Sciatic nerve (tissue), 2 donors: ENCODE measurements around the gene MED12L. TPM values are rescaled to one million over a fixed set of nuclear protein-coding genes. Genes with fewer than 3 reads are reported as not detected.
A peak's percentile ranks its signal among the peaks of the same experiment; 100 is the strongest.
"Not testable (repeated sequence)": the region's sequence is repeated elsewhere in the genome, so short reads cannot be mapped to it uniquely, and the experiment has no call there.

ENCODE experiments used
- ATAC-seq: fragments of 200-7000 bp; cut with Tn5 transposase; one replicate; pipeline ENCODE4 v1.9.1; 2020; ENCODE audit warnings: mild to moderate bottlenecking, moderate library complexity
- DNase-seq: peaks from one replicate; pipeline ENCODE4 v3.0.0-alpha.2; 2020; ENCODE audit warnings: low spot score
- intact Hi-C: fragments of 100-400 bp; cut with DNase I; formaldehyde crosslinking; loops from one replicate; pipeline ENCODE4 v1.14.2; 2022
- total RNA-seq: library from RNA; stranded (reverse); fragmentation: NEBNext Ultra II Directional; extraction: Animal tissue kit (Norgen Biotek cat#: 25700); gene quantifications from one replicate; pipeline ENCODE4 v1.2.1, GENCODE V29; 2021
- donor health status: DM: no; HTN: no; CAD: no.
- donor health status: DM: no; HTN: no; CAD: no.

The MED12L gene
- total RNA-seq, 1 donor from 2014 or later: 4.8 TPM

DNA sequence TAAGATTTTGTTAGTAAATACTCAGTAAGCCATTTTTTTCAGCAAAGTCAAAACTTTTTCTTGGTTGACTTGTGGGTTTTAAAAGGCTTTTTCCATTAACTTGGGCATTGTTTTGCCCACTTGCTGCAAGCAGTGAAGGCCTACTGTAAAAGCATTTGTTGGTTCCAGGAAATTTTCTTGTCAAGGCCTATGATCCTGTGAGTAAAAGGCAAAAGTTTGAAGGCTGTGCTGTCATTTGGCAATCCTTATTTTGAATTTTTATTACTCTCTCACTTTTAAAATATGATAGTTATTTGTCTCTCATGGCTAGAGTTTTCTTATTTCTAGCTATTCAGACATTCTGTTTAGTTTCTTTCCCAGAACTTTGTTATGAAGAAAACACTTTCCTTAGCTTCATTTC is 286.1 kb downstream of the MED12L start:
- no peak for ATAC-seq
- intact Hi-C loops: no loop called here
- DNase-seq: no peak

DNA sequence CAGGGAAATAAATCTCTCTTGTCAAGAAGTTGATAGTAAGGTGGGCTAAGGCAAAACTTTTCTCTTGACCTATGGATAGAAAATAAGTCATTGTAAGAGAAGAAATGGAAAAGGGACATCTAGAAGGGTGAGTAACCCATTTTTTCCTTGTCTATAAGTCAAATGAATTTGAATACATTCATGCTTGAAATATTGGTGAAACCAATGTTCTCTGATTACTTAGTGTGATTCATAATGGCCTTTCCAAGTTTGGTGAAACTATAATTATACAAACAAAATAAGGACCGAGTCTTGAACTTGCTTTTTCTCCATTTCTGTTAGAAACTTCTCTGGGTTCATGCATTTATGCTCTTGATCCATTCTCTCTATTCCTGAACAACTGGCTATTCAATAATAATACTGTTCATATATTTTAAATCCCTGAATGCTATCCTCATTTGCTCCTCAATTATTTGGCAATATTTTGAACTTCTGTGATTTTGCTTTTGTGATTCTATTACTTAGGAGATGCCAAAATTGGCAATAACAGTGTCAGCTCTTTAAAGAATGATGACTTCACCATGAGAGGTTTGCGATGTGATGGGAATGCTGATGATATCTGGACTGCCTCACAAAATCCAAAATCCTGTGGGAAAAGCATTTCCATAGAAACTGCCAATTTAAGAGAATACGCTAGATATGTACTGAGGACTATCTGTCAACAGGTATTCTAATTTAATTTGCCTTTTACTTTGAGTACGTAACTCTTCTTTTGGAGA is 286.8 kb downstream of the MED12L start:
- ATAC-seq (no peak), DNase-seq (no peak)
- intact Hi-C loops: no loop called here

GRCh38 chr3:151377768-151378385 is 292.4 kb downstream of the MED12L start:
- DNase-seq: no peak
- ATAC-seq: no peak
- intact Hi-C loops: no loop called here

- DNase-seq (peak; percentile 62), ATAC-seq (peak; percentile 62)
- intact Hi-C loops: no loop called here
Measured at GRCh38 chr3:151379083-151379734, 293.7 kb downstream of the MED12L start.

DNA sequence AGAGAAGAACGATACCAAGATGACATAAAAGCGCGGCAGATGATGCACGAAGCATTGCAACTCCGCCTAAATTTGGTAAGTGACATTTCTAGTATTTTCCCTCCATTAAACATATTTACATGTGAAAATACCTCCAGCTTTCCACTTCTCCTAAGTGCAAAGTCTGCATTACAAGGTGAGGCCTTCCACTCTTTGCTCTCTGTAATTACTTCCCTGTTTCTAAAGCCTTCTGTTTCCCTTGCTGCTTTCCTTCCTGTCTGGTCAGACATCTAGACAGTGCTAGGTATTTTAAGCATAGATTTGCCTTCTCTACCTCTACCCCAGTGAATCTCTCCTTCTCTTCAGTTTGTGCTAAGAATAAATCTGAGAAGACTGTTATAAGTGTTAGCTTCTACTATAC is 297.2 kb downstream of the MED12L start:
- ATAC-seq (no peak), DNase-seq (no peak)
- intact Hi-C loops: no loop called here

GRCh38 chr3:151383111-151383510 is 297.6 kb downstream of the MED12L start:
- intact Hi-C loops: no loop called here
- ATAC-seq: no peak
- DNase-seq: no peak

DNA sequence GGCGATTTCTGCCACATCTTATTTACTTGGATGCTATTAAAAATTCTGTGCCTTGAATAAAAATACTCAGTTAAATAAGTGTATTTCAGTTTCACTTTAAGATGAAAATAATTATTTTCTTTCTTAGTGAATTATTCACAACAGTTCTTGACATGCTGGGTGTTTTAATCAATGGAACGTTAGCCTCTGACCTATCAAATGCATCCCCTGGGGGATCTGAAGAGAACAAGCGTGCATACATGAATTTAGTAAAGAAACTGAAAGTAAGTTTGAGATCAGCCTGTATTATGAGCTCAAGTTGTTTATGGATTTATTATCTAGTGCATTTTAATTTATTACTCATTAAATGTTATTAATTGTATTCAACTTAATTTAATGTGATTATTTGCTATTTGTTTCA is 298.5 kb downstream of the MED12L start:
- no peak for DNase-seq
- ATAC-seq: peak; percentile 64
- intact Hi-C loops: no loop called here

GRCh38 chr3:151384741-151385174 is 299.3 kb downstream of the MED12L start, which contains the start of gene P2RY12:
TSS of gene P2RY12 (minus strand) at chr3:151384753. CDS start at chr3:151338845, 45,908 bp downstream.
- DNase-seq (no peak), ATAC-seq (peak; percentile 80)
- intact Hi-C loops: no loop called here

DNA sequence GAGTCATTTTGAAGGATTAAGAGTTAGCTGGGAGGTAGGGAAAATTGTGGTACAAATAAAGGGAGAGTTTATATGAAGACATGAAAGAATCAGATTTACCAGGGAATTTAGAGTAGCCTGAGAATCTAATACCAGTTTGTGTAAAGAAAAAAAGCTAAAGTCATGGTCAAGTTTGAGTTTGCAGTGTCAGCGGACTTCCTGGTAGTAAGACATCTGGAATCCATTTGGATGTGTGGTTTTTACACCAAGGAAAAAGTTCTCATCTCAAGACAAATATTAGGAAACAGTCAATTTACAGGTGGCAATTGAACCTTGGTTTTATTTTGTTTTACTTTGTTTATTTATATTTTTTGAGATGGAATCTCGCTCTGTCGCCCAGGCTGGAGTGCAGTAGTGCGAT is 300.6 kb downstream of the MED12L start:
- ATAC-seq: peak; percentile 69
- no peak for DNase-seq
- intact Hi-C loops: no loop called here

DNA sequence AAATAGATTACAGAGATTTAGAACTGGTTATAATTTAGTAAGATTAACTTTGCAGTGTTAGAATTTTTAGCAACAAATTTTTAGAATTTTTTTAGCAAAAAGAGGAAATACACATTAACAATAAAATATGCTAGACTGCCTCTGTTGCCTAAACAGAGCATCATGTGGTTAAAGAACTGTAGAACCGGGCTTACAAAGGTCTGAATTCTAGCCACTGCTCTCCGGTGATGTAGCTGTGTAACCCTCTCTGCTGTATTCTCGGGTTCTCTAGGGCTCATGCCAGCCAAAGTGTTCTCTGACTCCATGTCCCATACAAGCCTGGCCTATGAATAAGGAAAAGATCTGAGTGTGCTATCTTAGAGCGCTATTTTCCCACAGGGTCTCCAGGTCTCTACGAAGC is 302.0 kb downstream of the MED12L start:
- DNase-seq: no peak
- no peak for ATAC-seq
- intact Hi-C loops: no loop called here

DNA sequence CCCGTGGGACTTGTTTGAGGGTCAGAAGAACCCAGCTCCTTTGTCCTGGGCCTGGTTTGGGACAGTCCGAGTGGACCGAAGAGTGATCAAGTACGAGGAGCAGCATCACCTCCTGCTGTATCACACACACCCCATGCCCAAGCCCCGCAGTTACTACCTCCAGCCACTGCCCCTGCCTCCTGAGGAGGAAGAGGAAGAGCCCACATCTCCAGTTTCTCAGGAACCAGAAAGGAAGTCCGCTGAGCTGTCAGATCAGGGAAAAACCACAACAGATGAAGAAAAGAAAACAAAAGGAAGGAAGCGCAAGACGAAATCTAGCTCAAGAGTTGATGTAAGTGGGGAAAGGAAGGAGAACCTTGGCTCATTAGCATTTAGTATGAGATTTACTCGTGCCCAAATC is 302.4 kb downstream of the MED12L start:
- ATAC-seq: no peak
- DNase-seq: no peak
- intact Hi-C loops: no loop called here

DNA sequence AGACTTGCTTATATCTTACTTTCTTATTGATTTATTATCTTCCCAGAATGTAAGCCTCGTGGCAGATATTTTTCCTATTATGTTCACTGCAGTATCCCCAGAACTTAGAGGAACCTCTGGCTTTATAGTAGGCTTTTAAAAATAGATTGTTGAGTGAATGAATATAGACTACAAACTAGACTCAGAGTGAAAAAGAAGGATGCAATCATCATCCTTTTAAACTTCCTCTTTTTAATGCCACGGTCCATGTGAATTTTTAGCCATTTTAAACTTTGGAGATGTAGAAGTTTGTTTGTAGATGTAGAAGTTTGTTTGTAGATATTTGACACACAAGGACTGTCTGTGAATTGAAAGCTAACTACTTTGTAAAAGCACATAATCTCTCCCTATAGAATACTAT is 306.3 kb downstream of the MED12L start:
- ATAC-seq (no peak), DNase-seq (no peak)
- intact Hi-C loops: no loop called here

- intact Hi-C loops, DNase-seq, ATAC-seq: not testable (repeated sequence)
Measured at GRCh38 chr3:151392191-151392590, 306.7 kb downstream of the MED12L start.

GRCh38 chr3:151393146-151393830 is 307.8 kb downstream of the MED12L start:
- no peak for DNase-seq
- intact Hi-C loops: no loop called here
- ATAC-seq: no peak

DNA sequence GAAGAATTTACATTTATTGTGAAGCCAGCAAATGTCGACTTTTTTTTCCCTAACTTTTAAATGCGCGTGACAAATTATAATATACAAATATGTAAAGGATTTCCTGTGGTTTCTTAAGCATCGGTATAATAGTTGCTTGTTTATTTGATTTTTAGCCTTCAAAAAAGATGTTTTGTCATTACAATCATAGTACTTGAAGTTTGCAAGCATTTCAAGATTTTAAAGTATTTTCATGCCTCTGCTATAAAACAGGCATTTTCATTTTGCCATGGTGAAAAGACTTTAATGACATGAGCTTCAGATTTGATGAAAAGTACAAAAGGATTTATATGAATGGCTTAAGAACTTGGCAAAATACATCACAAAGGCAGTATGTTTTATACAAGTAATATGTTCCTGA is 308.5 kb downstream of the MED12L start:
- intact Hi-C loops: no loop called here
- ATAC-seq (no peak), DNase-seq (no peak)

GRCh38 chr3:151394611-151395010 is 309.1 kb downstream of the MED12L start:
- ATAC-seq (no peak), DNase-seq (no peak)
- intact Hi-C loops: no loop called here

GRCh38 chr3:151395806-151396205 is 310.3 kb downstream of the MED12L start:
- intact Hi-C loops: no loop called here
- no peak for DNase-seq
- no peak for ATAC-seq

DNA sequence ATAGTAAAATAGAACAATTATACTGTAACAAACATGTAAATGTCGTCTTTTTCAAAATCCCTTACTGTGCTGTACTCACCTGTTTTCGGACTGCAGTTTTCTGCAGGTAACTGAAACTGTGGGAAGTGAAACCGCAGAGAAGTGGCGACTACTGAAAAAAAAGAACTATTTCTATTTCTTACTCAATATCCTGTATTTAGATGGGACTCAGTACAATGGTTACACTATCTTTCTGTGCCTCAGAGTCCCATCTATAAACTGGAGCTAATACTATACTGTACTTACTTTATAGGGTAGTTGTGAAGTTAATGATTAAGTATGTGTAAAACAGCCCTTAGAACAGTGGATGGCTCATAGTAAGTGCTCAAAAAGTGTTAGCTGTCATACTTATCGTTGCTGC is 313.4 kb downstream of the MED12L start:
- ATAC-seq: no peak
- no peak for DNase-seq
- intact Hi-C loops: no loop called here

- no peak for DNase-seq
- intact Hi-C loops: no loop called here
- no peak for ATAC-seq
Measured at GRCh38 chr3:151400341-151400740, 314.9 kb downstream of the MED12L start.

GRCh38 chr3:151402349-151402748 is 316.9 kb downstream of the MED12L start:
- intact Hi-C loops: no loop called here

More at GRCh38 chr3:151402349-151402748, 316.9 kb downstream of the MED12L start:
- ATAC-seq (no peak), DNase-seq (no peak)
